Endodermal cell (in vitro differentiated cells): ENCODE data around the gene SFPQ. TPM values are rescaled to one million over a fixed set of nuclear protein-coding genes. Genes with fewer than 3 reads are reported as not detected.

Experiments
- DNase-seq: peaks from one replicate; pipeline ENCODE4 v3.0.0-alpha.2; 2017
- H3K27ac ChIP-seq: 2 replicates; pipeline ENCODE4 v1.5.1; 2013; ENCODE audit warnings: mild to moderate bottlenecking, low read depth, low read length, moderate library complexity
- H3K27me3 ChIP-seq: 2 replicates; pipeline ENCODE4 v1.6.1; 2013; ENCODE audit warnings: mild to moderate bottlenecking, low read length, moderate library complexity; ENCODE audit not compliant: insufficient read depth, control insufficient read depth, poor library complexity, severe bottlenecking
- H3K36me3 ChIP-seq: 2 replicates; pipeline ENCODE4 v1.7.0; 2013; ENCODE audit warnings: mild to moderate bottlenecking, low read length, moderate library complexity; ENCODE audit not compliant: control insufficient read depth, insufficient read depth
- H3K4me1 ChIP-seq: one replicate; pipeline ENCODE4 v1.7.0; 2013; ENCODE audit warnings: low read length; ENCODE audit not compliant: control insufficient read depth, insufficient read depth
- H3K4me3 ChIP-seq: 2 replicates; pipeline ENCODE4 v1.5.1; 2013; ENCODE audit warnings: mild to moderate bottlenecking, low read length, moderate library complexity
- H3K9ac ChIP-seq: 2 replicates; pipeline ENCODE4 v1.6.1; 2013; ENCODE audit warnings: mild to moderate bottlenecking, low read length, moderate library complexity; ENCODE audit not compliant: poor library complexity, severe bottlenecking; ENCODE audit errors: extremely low read depth
- H3K9me3 ChIP-seq: 2 replicates; pipeline ENCODE4 v1.6.1; 2013; ENCODE audit warnings: mild to moderate bottlenecking, low read length, moderate library complexity; ENCODE audit not compliant: control insufficient read depth
- H3K27ac Mint-ChIP-seq: 2 replicates; pipeline ENCODE4 v1.8.0; 2020; ENCODE audit warnings: mixed read lengths
- H3K27me3 Mint-ChIP-seq: 2 replicates; pipeline ENCODE4 v1.8.0; 2021; ENCODE audit warnings: mild to moderate bottlenecking, mixed read lengths; ENCODE audit not compliant: insufficient read depth
- H3K36me3 Mint-ChIP-seq: 2 replicates; pipeline ENCODE4 v1.8.0; 2020; ENCODE audit warnings: low read depth, mixed read lengths
- H3K4me1 Mint-ChIP-seq: 2 replicates; pipeline ENCODE4 v1.8.0; 2020; ENCODE audit warnings: mixed read lengths
- H3K4me3 Mint-ChIP-seq: 2 replicates; pipeline ENCODE4 v1.8.0; 2020; ENCODE audit warnings: mild to moderate bottlenecking, moderate library complexity, mixed read lengths
- H3K9me3 Mint-ChIP-seq: 2 replicates; pipeline ENCODE4 v1.8.0; 2020; ENCODE audit warnings: mild to moderate bottlenecking, mixed read lengths
- CTCF ChIP-seq: fragments of 200-600 bp; sonication (generic); conservative IDR thresholded peaks from 2 replicates; pipeline ENCODE4 v1.5.0; 2021; ENCODE audit warnings: antibody characterized with exemption, mild to moderate bottlenecking
- WGBS, 2 experiments: methylation state at CpG; one replicate each; pipeline versions ENCODE4 v1.1.5 to v1.1.7; 2013; ENCODE audit warnings: missing lambda C conversion rate in 2 of 2, mixed read lengths in 1 of 2; ENCODE audit not compliant: insufficient coverage in 1 of 2, insufficient read length in 1 of 2; 5-methylcytosine and 5-hydroxymethylcytosine counted together
- total RNA-seq, 2 donors: library from RNA; stranded (reverse); fragmentation: NEBNext Ultra II Directional in 1 of 2; extraction: Animal tissue kit (Norgen Biotek cat#: 25700) in 1 of 2; gene quantifications; 2 replicates in 1 of 2; 3 replicates in 1 of 2; pipeline ENCODE4 v1.2.1, GENCODE V29; 2021

SFPQ gene
- total RNA-seq, 2 donors from 2014 or later: 350 to 491 TPM

GRCh38 chr1:35187816-35188342 is 5.1 kb downstream of the SFPQ start:
- Histone ChIP-seq H3K9ac (peak overlapping the region; percentile 29), H3K36me3 (peaks cover 89% of the 10 kb centered on the region), H3K27me3 (no peaks in the 10 kb centered on the region), H3K4me1 (peaks cover 5% of the 10 kb centered on the region), H3K27ac (no peak overlapping the region), H3K4me3 (peak overlapping the region; percentile 98), H3K9me3 (no peaks in the 10 kb centered on the region)
- TF ChIP-seq CTCF: no peak
- H3K4me1 Mint-ChIP-seq: peaks cover 62% of the 10 kb centered on the region
- no peaks in the 10 kb centered on the region for H3K27me3 Mint-ChIP-seq
- H3K9me3 Mint-ChIP-seq: no peaks in the 10 kb centered on the region
- H3K4me3 Mint-ChIP-seq: peak overlapping the region; percentile 93
- WGBS, 2 experiments: 90 to 100% methylated on average over 3 to 7 of the region's 7 CpGs
- DNase-seq: no peak
- H3K36me3 Mint-ChIP-seq: peaks cover 88% of the 10 kb centered on the region
- H3K27ac Mint-ChIP-seq: peak overlapping the region; percentile 1

- H3K4me3 Mint-ChIP-seq: peak overlapping the region; percentile 5
- DNase-seq: no peak
- peak overlapping the region; percentile 3 for H3K27ac Mint-ChIP-seq
These were observed 6.7 kb downstream of the SFPQ start for GRCh38 chr1:35186239-35186638.

GRCh38 chr1:35185200-35185599 is 7.7 kb downstream of the SFPQ start:
- Histone ChIP-seq H3K27ac (no peak overlapping the region), H3K4me1 (peaks cover 5% of the 10 kb centered on the region), H3K4me3 (peak overlapping the region; percentile 98), H3K9ac (no peak overlapping the region), H3K36me3 (peaks cover 100% of the 10 kb centered on the region), H3K9me3 (no peaks in the 10 kb centered on the region), H3K27me3 (no peaks in the 10 kb centered on the region)
- H3K27ac Mint-ChIP-seq: peak overlapping the region; percentile 13
- no peak for DNase-seq
- no peak for TF ChIP-seq CTCF
- H3K4me1 Mint-ChIP-seq: peaks cover 83% of the 10 kb centered on the region
- H3K9me3 Mint-ChIP-seq: no peaks in the 10 kb centered on the region
- H3K27me3 Mint-ChIP-seq: no peaks in the 10 kb centered on the region
- 93 to 100% methylated on average over 1 to 5 of the region's 5 CpGs for WGBS, 2 experiments
- peaks cover 98% of the 10 kb centered on the region for H3K36me3 Mint-ChIP-seq
- H3K4me3 Mint-ChIP-seq: peak overlapping the region; percentile 5

More at GRCh38 chr1:35186239-35186638, 6.7 kb downstream of the SFPQ start:
- WGBS, 2 experiments: 83 to 93% methylated on average over 1 to 4 of the region's 4 CpGs
- H3K27me3 Mint-ChIP-seq: no peaks in the 10 kb centered on the region
- TF ChIP-seq CTCF: no peak
- H3K36me3 Mint-ChIP-seq: peaks cover 98% of the 10 kb centered on the region
- peak overlapping the region; percentile 98 for H3K4me3 ChIP-seq
- H3K9me3 ChIP-seq: no peaks in the 10 kb centered on the region
- H3K4me1 ChIP-seq: peaks cover 5% of the 10 kb centered on the region
- H3K4me1 Mint-ChIP-seq: peaks cover 78% of the 10 kb centered on the region
- H3K9me3 Mint-ChIP-seq: no peaks in the 10 kb centered on the region
- no peak overlapping the region for H3K27ac ChIP-seq
- H3K9ac ChIP-seq: peak overlapping the region; percentile 15
- H3K36me3 ChIP-seq: peaks cover 100% of the 10 kb centered on the region
- H3K27me3 ChIP-seq: no peaks in the 10 kb centered on the region
